GM12801 (cell line): Measurements from ENCODE around the gene TLE2.

Experiments
- CTCF ChIP-seq: IDR thresholded peaks from one replicate; pipeline ENCODE4 v1.5.1; 2011; ENCODE audit warnings: control low read depth; ENCODE audit not compliant: insufficient read length; ENCODE audit errors: extremely low read depth

The TLE2 gene

GRCh38 chr19:2963122-2963521 lies 66.0 kb downstream of the TLE2 start:
- no peak for TF ChIP-seq CTCF

GRCh38 chr19:2962018-2962670 lies 66.9 kb downstream of the TLE2 start:
- no peak for TF ChIP-seq CTCF

- no peak for TF ChIP-seq CTCF
Measured at GRCh38 chr19:2960120-2960519, 69.0 kb downstream of the TLE2 start.

- no peak for TF ChIP-seq CTCF
Measured at GRCh38 chr19:2957160-2957559, 71.9 kb downstream of the TLE2 start.

DNA sequence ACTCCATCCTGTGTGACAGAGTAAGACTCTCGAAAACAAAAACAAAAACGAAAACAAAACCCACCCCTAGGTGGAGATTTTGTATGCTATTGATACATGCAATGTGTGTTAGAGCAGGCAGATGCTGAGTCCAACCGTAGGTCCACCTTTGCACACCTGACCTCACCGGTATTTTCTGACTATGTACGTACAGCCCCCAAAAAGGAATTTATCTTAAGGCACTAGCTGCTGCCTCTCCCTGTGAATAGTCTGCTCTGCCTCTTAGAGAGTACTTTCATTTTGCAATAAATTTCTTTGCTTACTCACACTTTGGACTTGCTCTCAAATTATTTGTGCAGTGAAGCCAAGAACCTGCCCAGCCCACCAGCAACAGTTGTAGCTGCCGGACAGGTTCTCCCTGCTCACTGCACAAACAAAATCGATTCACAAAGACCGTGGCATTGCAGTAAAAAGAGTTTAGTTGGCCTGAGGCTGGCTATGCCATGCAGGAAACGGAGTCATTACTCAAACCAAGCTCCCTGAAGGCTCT lies 76.1 kb downstream of the TLE2 start:
- no peak for TF ChIP-seq CTCF

DNA sequence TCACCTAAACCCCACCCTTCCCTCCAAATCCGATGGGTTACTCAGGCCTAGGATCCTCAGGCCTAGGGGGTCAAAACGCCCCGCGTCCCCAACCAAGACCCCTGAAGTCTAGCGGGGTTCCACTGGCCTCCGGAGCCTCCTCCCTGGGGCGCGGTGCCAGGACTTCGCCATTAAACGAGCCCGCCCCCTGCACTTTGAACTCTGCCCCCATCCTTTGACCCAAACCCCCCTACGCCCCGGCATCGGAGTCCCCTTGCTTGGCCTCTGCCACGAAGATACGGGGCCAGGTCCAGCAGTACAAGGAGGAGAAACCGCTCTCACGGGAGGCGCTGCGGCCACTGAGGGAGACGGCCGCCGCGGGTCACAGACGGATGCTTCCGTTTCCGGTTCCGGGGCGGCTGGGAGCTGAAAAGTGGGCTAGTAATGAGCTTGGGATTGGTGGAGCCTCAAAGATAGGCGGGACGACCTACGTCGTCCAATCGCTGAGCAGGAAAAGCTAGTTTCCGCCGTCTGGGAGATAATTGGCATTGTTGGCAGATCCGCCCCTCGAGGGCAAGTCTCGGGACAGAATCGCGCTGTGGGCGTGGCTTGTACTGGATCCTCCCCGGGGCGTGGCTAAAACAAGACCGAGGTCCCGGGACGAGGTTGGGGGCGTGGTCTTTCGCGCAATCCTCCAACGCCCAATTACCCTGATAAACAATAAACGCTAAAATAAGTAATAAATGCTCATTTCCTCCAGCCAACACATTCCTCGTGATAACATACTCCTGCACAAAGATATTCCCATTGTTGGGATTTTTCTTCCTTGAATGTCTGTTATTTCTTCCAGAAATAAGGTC lies 78.6 kb downstream of the TLE2 start:
- TF ChIP-seq CTCF = no peak

- no peak for TF ChIP-seq CTCF
Measured at GRCh38 chr19:2949939-2950285, 79.2 kb downstream of the TLE2 start.
